Measurements from ENCODE around the gene CDH23. TPM values are rescaled to one million over a fixed set of nuclear protein-coding genes. Genes with fewer than 3 reads are reported as not detected.

Gene CDH23
- total RNA-seq, 4 donors from 2014 or later = 0.57 to 5.9 (median 1.0) TPM

DNA sequence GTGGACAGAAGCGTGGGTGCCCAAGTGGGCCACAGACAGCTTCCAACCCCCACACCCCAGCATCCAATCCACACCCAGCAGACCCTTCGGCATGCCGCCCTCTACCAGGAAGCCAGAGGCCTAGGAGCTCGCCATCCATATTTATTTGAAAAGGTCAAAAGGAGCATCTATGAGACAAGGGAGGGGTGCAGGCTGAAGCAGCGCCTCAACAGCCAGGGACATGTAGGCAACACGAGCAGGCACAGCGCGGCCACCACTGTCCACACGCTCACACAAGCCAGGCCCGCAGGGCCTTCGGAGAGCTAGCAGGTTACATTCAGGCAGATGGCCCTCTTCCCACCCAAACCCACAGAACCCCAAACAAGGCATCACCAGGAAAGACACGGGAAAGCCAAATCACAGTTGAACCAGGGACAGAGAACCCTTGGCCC lies 419.7 kb downstream of the CDH23 start:
- intact Hi-C loops (cut with DNase I) = loop anchor here (10.0 kb wide), 2 partner anchors 422 to 492 kb away; partner anchors contain the start of gene CDH23
- peaks cover 0 to 21% (median 0%) of the 10 kb centered on the region in 3 donors for H3K4me1 ChIP-seq
- no peak overlapping the region for H3K4me3 ChIP-seq
- H3K27me3 ChIP-seq = no peaks in the 10 kb centered on the region
- 87% methylated on average over 9 to 10 of the region's 12 CpGs for WGBS, 2 donors
- DNase-seq = no peak
- no peak overlapping the region for H3K27ac ChIP-seq
- no peak for TF ChIP-seq POLR2A (IDR thresholded peaks at IDR 0.05)
- TF ChIP-seq, protein P1, sequence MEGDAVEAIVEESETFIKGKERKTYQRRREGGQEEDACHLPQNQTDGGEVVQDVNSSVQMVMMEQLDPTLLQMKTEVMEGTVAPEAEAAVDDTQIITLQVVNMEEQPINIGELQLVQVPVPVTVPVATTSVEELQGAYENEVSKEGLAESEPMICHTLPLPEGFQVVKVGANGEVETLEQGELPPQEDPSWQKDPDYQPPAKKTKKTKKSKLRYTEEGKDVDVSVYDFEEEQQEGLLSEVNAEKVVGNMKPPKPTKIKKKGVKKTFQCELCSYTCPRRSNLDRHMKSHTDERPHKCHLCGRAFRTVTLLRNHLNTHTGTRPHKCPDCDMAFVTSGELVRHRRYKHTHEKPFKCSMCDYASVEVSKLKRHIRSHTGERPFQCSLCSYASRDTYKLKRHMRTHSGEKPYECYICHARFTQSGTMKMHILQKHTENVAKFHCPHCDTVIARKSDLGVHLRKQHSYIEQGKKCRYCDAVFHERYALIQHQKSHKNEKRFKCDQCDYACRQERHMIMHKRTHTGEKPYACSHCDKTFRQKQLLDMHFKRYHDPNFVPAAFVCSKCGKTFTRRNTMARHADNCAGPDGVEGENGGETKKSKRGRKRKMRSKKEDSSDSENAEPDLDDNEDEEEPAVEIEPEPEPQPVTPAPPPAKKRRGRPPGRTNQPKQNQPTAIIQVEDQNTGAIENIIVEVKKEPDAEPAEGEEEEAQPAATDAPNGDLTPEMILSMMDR (IDR thresholded peaks at IDR 0.05) = no peak
- H3K36me3 ChIP-seq = peaks cover 30 to 69% (median 46%) of the 10 kb centered on the region in 3 donors
- no peaks in the 10 kb centered on the region for H3K9me3 ChIP-seq

DNA sequence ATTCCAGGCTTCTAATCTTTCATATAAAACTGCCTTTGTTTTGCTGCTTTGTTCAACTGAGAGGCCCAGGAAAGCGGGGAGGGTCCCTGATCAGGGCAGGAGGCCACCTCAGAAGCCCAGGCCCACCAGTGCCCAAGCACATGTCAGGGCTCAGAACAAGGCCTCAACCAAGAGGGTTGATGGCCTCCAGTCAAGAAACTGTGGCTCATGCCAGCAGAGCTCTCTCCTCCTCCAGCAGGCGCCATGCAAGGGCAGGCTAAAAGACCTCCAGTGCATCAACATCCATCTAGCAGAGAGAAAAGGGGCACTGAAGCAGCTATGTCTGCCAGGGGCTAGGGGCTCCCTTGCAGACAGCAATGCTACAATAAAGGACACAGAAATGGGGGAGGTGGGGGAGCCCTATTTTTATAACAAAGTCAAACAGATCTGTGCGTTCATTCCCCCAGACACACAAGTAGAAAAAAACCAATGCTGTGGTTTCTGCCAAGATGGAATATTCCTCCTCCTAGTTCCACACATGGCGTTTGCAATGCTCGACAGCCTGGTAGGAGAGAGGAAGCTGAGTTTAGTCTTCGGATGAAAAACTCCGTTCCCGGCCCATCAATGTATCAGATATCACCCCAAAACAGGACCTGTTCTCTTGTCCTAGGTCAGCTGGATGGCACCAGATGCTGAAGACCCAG lies 420.4 kb downstream of the CDH23 start:
- H3K36me3 ChIP-seq = peaks cover 30 to 76% (median 51%) of the 10 kb centered on the region in 3 donors
- no peak overlapping the region for H3K4me3 ChIP-seq
- peaks cover 0 to 15% (median 0%) of the 10 kb centered on the region in 3 donors for H3K4me1 ChIP-seq
- H3K27ac ChIP-seq = peak overlapping the region in 2 of 4 donors; percentile 29 to 63
- no peak for DNase-seq
- intact Hi-C loops (cut with DNase I) = loop anchor here (10.0 kb wide), 2 partner anchors 422 to 492 kb away; partner anchors contain the start of gene CDH23
- no peaks in the 10 kb centered on the region for H3K9me3 ChIP-seq
- no peaks in the 10 kb centered on the region for H3K27me3 ChIP-seq
- 79 to 94% methylated on average over 7 of the region's 8 CpGs for WGBS, 2 donors
- TF ChIP-seq POLR2A (IDR thresholded peaks at IDR 0.05) = no peak
- TF ChIP-seq, protein P1 (IDR thresholded peaks at IDR 0.05) = no peak

DNA sequence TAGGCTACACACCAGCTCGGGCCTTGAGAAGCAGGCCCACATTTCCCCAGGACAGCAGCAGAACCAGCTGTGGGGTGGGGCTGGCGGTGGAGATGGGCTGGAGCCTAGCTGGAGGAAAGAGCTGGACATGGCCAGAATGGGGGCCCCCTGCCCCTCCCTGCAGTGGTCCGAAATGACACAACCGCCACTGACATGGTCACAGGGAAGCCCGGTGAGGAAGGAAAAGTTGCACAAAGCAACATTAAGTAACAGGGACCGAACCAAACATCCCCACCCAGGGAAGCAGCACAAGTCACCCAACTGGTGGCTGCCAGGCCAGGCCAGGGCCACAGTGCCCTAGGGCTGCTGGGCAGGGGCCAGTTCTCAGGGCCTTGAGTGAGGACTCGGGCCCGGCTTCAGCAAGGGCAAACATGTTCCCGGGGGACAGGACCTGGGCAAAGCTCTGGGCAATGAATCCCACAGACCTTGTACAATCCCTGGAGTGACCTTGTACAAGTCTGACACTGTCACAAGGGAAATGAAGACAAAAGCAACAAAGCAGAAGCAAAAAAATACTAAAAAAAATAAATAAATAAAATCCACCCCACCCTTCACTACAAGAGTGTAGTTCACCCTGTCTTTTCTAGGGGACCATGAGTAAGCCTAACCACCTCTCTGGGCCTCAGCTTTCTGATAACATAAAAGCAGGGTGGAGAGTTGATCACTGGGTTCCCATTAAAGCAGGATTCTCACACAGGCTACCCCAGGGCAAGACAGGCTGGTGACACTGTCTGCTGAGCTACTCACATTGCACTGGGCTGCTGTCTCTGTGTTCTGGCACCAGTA lies 421.3 kb downstream of the CDH23 start:
- Histone ChIP-seq H3K27ac (peak overlapping the region in 3 of 4 donors; percentile 23 to 63 (median 29)), H3K4me3 (no peak overlapping the region), H3K9me3 (no peaks in the 10 kb centered on the region), H3K27me3 (no peaks in the 10 kb centered on the region), H3K36me3 (peaks cover 31 to 85% (median 54%) of the 10 kb centered on the region in 3 donors), H3K4me1 (peaks cover 0 to 6% (median 0%) of the 10 kb centered on the region in 3 donors)
- 52 to 66% methylated on average over 4 to 7 of the region's 9 CpGs for WGBS, 2 donors
- intact Hi-C loops (cut with DNase I) = loop anchor here (10.0 kb wide), 2 partner anchors 423 to 493 kb away; partner anchors contain the start of gene CDH23
- TF ChIP-seq, protein P1 (IDR thresholded peaks at IDR 0.05) = no peak
- no peak for TF ChIP-seq POLR2A (IDR thresholded peaks at IDR 0.05)
- DNase-seq = no peak

DNA sequence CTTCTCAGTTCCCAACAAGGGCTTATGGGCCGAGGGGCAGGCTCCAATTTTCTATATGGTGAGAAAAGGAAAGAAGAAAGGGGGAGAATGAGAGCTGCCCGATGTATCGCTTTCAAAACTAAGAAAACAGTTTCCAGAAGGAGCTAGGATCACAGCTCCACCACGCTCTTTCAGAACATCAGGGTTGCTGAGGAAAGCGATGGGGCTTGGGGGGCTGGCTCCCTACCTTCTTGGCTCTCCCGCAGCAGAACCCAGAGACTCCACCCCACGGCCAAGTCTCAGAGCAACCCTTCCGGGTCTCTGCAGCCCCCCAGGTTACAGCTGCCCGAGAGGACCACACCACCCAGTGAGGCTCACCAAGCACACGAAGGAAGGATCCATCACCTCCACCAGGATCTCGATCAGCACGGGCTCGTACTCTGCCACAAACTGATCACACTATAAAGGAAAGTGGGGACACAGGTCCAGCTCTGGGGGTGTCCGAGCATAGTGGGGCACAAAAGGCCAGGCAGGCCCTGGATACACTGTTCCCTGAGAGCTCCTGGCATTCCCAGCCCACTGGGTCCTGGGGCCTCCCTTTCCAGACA lies 422.0 kb downstream of the CDH23 start:
- WGBS, 2 donors = 86 to 95% methylated on average over 10 to 12 of the region's 14 CpGs
- Histone ChIP-seq H3K9me3 (no peaks in the 10 kb centered on the region), H3K4me1 (peaks cover 0 to 6% (median 0%) of the 10 kb centered on the region in 3 donors), H3K27ac (peak overlapping the region in 2 of 4 donors; percentile 23 to 29), H3K4me3 (no peak overlapping the region), H3K27me3 (no peaks in the 10 kb centered on the region), H3K36me3 (peaks cover 39 to 93% (median 61%) of the 10 kb centered on the region in 3 donors)
- intact Hi-C loops (cut with DNase I) = loop anchor here (10.0 kb wide), 2 partner anchors 424 to 494 kb away; partner anchors contain the start of gene CDH23
- no peak for DNase-seq
- no peak for TF ChIP-seq POLR2A (IDR thresholded peaks at IDR 0.05)
- TF ChIP-seq, protein P1 (IDR thresholded peaks at IDR 0.05) = no peak
